WTC11 (cell line): ENCODE data around the gene ECHDC3.
A peak's percentile ranks its signal among the peaks of the same experiment; 100 is the strongest.

Experiments used
- CTCF ChIP-seq: fragments of 200-600 bp; IDR thresholded peaks from 2 replicates; pipeline ENCODE4 v1.8.0; 2022; ENCODE audit warnings: antibody characterized with exemption
- IRF1 ChIP-seq: sonication (generic); formaldehyde crosslinking; IDR thresholded peaks from 2 replicates; pipeline ENCODE4 v1.8.0; 2023; ENCODE audit warnings: missing genetic modification reagents
- MAX ChIP-seq: sonication (generic); formaldehyde crosslinking; IDR thresholded peaks from 2 replicates; pipeline ENCODE4 v1.8.0; 2022; ENCODE audit warnings: mild to moderate bottlenecking, missing genetic modification reagents
- ZNF263 ChIP-seq: sonication (generic); formaldehyde crosslinking; IDR thresholded peaks from 2 replicates; pipeline ENCODE4 v1.8.1; 2022; ENCODE audit warnings: low read depth, mild to moderate bottlenecking, moderate library complexity, missing genetic modification reagents

GRCh38 chr10:11724938-11725776, 17.0 kb upstream of the ECHDC3 start:
- TF ChIP-seq CTCF (0 out of 2 replicates have a peak, but pooled peaks have one; percentile 17), IRF1 (CRISPR knock-in tag) (no peak), ZNF263 (CRISPR knock-in tag) (no peak), MAX (CRISPR knock-in tag) (no peak)
